Mesothelial cell of epicardium (in vitro differentiated cells): ENCODE results near the gene HSPB7. TPM values are rescaled to one million over a fixed set of nuclear protein-coding genes. Genes with fewer than 3 reads are reported as not detected.
"Not testable (repeated sequence)": the region's sequence is repeated elsewhere in the genome, so short reads cannot be mapped to it uniquely, and the experiment has no call there.

ENCODE experiments used
- DNase-seq, 2 experiments: peaks; one replicate each; pipeline ENCODE4 v3.0.0; 2021; ENCODE audit warnings: low spot score in 2 of 2; ENCODE audit not compliant: unreplicated experiment in 2 of 2
- H3K27ac Mint-ChIP-seq: 2 replicates; pipeline ENCODE4 v1.8.0; 2021; ENCODE audit warnings: mixed read lengths
- H3K27me3 Mint-ChIP-seq: 2 replicates; pipeline ENCODE4 v1.8.0; 2021; ENCODE audit warnings: low read depth, mixed read lengths
- H3K36me3 Mint-ChIP-seq: 2 replicates; pipeline ENCODE4 v1.8.0; 2021; ENCODE audit warnings: mixed read lengths
- H3K4me1 Mint-ChIP-seq: 2 replicates; pipeline ENCODE4 v1.8.0; 2021; ENCODE audit warnings: mixed read lengths
- H3K4me3 Mint-ChIP-seq: 2 replicates; pipeline ENCODE4 v1.8.0; 2021; ENCODE audit warnings: mild to moderate bottlenecking, moderate library complexity, mixed read lengths
- H3K9me3 Mint-ChIP-seq: 2 replicates; pipeline ENCODE4 v1.8.0; 2021; ENCODE audit warnings: mixed read lengths
- total RNA-seq: library from RNA; stranded (reverse); gene quantifications from 3 replicates; pipeline ENCODE4 v1.2.1, GENCODE V29; 2021
- TF ChIP-seq, protein P1 (sequence below): fragments of 200-600 bp; sonication (generic); IDR thresholded peaks from one replicate; pipeline ENCODE4 v1.5.0; 2021; ENCODE audit warnings: antibody characterized with exemption; ENCODE audit not compliant: unreplicated experiment

The HSPB7 gene
- total RNA-seq, 1 donor from 2014 or later, result 6.3 TPM

DNA sequence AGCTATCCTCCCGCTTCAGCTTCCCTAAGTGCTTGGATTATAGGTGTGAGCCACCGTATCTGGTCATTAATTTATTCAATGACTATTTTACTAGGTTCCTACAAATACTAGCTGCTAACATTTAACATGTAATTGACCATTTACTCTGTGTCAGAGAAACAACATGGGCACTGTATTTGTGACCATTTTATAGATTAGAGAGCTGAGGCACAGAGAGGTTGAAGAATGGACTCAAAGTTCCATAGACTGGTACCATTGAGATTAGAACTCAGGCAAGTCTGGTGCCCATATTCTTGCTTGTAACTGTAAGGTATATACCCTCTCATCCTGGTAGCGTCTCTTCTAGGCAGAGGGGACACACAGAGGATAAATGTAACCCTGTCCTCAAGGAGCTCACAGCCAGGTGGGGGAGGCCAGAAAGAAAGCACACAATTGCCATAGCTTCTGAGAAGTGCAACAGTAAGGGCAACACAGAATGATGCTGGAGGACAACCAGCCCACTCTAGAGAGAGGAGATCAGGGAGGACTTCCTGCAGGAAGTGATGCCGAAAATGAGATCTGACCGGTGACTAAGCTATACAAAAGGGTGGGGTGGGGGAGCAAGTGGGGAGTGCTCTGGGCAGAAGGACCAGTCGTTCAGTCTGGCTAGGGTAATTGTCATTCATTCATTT is 10.0 kb downstream of the HSPB7 start:
- H3K9me3 Mint-ChIP-seq, result no peaks in the 10 kb centered on the region
- no peak overlapping the region for H3K27ac Mint-ChIP-seq
- no peak overlapping the region for H3K4me3 Mint-ChIP-seq

DNA sequence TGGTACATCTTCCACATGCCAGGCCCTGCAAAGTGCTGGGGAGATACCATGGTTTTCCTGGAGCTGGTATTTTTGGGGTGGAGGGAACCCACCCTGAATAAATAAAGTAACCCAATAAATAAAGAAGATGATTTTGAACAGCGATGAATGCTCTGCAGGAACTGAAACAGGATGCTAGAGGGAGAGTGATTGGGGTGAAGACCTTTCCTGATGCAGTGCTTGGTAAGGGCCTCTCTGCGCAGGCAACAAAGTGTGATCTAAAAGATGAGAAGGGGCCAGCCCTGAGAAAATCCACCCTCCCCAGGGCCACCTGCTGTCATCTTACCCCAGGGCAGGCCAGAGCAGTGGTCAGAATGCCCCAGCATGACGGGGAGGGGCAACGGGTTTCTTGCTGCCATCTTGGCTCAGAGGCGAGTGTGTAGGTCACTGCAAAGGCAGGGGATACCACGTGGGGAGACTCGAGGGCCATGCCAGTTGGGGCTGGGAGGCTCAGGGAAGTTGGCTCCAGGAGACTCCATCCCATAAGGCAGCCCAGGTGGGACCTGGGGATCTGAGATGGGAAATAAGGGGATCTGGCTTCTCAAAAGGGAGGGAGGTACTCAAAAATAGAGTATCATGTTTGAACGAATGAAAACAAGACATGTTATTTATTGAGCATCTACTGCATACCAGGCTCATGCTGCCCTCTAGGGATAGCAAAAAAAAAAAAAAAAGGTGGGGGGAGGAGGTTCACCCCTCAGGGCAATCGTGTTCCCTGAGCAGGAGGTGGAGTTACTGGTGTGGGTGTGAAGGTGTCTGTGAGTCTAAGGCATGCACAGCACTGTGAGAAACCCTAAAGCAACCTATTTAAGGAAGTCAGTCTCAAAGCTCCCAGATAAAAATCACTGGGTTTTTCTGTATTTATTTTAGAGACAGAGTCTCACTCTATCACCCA is 11.0 kb downstream of the HSPB7 start:
- H3K4me3 Mint-ChIP-seq, result no peak overlapping the region
- H3K9me3 Mint-ChIP-seq, result no peaks in the 10 kb centered on the region
- H3K4me1 Mint-ChIP-seq, result no peaks in the 10 kb centered on the region
- DNase-seq, result no peak
- H3K27ac Mint-ChIP-seq, result no peak overlapping the region
- no peaks in the 10 kb centered on the region for H3K36me3 Mint-ChIP-seq
- TF ChIP-seq, protein P1, sequence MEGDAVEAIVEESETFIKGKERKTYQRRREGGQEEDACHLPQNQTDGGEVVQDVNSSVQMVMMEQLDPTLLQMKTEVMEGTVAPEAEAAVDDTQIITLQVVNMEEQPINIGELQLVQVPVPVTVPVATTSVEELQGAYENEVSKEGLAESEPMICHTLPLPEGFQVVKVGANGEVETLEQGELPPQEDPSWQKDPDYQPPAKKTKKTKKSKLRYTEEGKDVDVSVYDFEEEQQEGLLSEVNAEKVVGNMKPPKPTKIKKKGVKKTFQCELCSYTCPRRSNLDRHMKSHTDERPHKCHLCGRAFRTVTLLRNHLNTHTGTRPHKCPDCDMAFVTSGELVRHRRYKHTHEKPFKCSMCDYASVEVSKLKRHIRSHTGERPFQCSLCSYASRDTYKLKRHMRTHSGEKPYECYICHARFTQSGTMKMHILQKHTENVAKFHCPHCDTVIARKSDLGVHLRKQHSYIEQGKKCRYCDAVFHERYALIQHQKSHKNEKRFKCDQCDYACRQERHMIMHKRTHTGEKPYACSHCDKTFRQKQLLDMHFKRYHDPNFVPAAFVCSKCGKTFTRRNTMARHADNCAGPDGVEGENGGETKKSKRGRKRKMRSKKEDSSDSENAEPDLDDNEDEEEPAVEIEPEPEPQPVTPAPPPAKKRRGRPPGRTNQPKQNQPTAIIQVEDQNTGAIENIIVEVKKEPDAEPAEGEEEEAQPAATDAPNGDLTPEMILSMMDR, result no peak
- H3K27me3 Mint-ChIP-seq, result no peaks in the 10 kb centered on the region

More for the DNA sequence above, 10.0 kb downstream of the HSPB7 start:
- H3K4me1 Mint-ChIP-seq, result no peaks in the 10 kb centered on the region
- no peaks in the 10 kb centered on the region for H3K36me3 Mint-ChIP-seq
- TF ChIP-seq, protein P1, result no peak
- no peaks in the 10 kb centered on the region for H3K27me3 Mint-ChIP-seq
- DNase-seq, result no peak

DNA sequence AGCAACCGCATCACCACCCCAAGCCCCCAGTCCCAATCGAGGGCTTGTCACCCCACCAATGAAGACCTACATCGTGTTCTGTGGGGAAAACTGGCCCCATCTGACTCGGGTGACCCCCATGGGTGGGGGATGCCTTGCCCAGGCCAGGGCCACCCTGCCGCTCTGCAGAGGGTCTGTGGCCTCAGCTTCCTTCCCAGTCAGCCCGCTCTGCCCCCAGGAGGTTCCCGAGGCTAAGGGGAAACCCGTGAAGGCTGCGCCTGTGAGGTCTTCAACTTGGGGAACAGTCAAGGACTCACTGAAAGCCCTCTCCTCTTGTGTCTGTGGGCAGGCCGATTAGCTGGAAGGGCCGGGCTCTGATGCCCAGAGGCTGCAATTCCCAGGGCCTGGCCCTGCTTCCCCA is 11.8 kb downstream of the HSPB7 start:
- H3K9me3 Mint-ChIP-seq, result no peaks in the 10 kb centered on the region

DNA sequence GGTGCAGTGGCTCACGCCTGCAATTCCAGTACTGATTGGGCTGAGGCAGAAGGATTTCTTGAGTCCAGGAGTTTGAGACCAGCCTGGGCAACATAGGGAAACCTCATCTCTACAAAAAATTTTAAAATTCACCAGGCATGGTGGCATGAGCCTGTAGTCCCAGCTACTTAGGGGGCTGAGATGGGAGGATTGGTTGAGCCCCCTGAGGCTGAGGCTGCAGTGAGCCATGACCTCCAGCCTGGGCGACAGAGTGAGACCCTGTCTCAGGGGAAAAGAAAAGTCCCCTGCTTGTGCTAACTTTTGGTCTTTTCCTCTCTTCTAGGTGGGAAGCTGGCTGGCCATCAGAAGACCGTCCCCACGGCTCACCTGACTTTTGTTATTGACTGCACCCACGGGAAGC is 12.2 kb downstream of the HSPB7 start:
- Mint-ChIP-seq H3K9me3 (no peaks in the 10 kb centered on the region), H3K27me3 (no peaks in the 10 kb centered on the region), H3K36me3 (no peaks in the 10 kb centered on the region), H3K4me3 (no peak overlapping the region), H3K4me1 (no peaks in the 10 kb centered on the region), H3K27ac (no peak overlapping the region)
- DNase-seq, result no peak
- TF ChIP-seq, protein P1, result no peak

More for the DNA sequence above, 11.8 kb downstream of the HSPB7 start:
- Mint-ChIP-seq H3K36me3 (no peaks in the 10 kb centered on the region), H3K4me3 (no peak overlapping the region), H3K27ac (no peak overlapping the region), H3K27me3 (no peaks in the 10 kb centered on the region), H3K4me1 (no peaks in the 10 kb centered on the region)
- TF ChIP-seq, protein P1, result no peak
- no peak for DNase-seq

DNA sequence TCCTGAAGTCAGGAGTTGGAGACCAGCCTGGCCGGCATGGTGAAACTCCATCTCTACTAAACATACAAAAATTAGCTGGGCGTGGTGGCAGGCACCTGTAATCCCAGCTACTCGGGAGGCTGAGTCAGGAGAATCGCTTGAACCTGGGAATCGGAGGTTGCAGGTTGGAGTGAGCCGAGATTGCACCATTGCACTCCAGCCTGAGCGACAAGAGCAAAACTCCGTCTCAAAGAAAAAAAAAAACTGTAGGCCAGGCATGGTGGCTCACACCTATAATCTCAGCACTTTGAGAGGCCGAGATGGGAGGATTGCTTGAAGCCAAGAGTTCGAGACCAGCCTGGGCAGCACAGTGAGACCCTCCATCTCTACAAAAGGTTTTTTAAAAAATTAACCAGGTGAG is 16.6 kb downstream of the HSPB7 start:
- not testable (repeated sequence) for H3K4me1 Mint-ChIP-seq, H3K9me3 Mint-ChIP-seq, H3K27ac Mint-ChIP-seq, H3K36me3 Mint-ChIP-seq, H3K27me3 Mint-ChIP-seq, H3K4me3 Mint-ChIP-seq, DNase-seq

DNA sequence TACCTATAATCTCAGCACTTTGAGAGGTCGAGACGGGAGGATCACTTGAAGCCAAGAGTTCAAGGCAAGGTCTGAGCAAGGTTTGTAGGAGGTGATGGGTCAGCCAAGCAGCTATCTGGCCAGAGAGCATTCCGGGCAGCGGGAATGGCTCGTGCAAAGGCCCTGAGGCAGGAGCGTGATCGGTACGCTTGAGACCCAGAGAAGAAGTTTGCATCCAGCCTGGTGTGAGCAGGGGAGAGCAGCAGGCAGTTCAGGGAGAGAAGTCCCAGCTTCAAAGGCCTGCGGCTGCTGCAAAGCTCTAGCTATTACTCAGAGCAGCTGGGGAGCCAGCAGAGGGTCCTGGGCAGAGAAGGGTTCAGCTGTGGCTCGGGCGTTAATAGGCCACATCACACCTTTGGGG is 18.9 kb downstream of the HSPB7 start:
- H3K4me1 Mint-ChIP-seq, result no peaks in the 10 kb centered on the region
- no peaks in the 10 kb centered on the region for H3K36me3 Mint-ChIP-seq
- peaks cover 2% of the 10 kb centered on the region for H3K27me3 Mint-ChIP-seq
- DNase-seq, result no peak
- TF ChIP-seq, protein P1, result no peak
- no peak overlapping the region for H3K27ac Mint-ChIP-seq
- H3K9me3 Mint-ChIP-seq, result no peaks in the 10 kb centered on the region
- H3K4me3 Mint-ChIP-seq, result no peak overlapping the region
